ENCODE measurements around the gene TEAD2.

The TEAD2 gene

DNA sequence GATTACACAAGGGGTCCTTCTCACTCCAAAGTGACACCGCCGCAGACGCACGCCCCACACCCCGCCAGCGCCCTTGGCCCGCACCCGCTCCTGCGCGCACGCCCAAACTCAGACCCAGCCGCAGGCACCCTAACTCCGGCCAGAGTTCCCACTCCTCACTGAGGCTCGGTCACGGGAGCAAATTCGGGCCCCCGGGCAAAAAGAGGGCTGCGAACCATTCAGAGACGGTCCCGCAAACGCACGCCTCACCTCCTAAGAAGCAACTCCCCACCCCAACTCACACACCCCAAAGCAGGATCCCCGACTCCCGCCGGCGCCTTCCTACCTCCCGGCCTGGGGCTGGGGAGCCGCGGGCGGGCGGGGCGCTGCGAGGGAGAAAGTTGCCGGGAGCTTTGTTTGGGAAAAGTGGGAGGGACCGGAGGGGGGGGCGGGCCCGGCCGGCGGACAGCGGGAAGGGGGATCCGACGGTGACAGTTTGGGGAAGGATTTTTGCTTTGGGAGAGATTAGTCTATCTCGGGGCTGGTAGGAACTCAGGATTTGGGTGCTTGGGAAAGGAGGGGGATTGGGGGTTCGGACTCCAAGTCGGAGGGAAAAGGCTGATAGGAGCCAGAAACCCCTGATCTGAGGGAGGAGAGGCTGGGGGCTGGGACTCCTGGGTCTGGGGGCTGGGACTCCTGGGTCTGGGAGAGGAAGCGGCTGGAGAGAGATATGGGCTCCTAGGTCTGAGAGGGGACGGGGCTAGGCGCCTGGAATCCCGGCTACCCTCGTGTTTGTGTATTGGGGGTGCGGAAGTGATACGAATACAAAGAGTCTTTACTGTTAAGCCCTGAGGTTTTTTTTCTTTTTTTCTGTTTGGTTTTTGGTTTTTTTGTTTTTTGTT is at the start of gene TEAD2:
Gene TEAD2, minus strand, starts transcription at position 369 of the 881 bp plus-strand sequence. CDS start 2,341 bp downstream, outside the sequence.
- DNase-seq = peak; percentile 20

GRCh38 chr19:49411681-49412326 is 49.6 kb upstream of the TEAD2 start:
- no peak for DNase-seq

GRCh38 chr19:49409441-49410029 is 47.3 kb upstream of the TEAD2 start:
- peak; percentile 47 for DNase-seq

GRCh38 chr19:49408816-49409440 is 46.7 kb upstream of the TEAD2 start:
- no peak for DNase-seq

DNA sequence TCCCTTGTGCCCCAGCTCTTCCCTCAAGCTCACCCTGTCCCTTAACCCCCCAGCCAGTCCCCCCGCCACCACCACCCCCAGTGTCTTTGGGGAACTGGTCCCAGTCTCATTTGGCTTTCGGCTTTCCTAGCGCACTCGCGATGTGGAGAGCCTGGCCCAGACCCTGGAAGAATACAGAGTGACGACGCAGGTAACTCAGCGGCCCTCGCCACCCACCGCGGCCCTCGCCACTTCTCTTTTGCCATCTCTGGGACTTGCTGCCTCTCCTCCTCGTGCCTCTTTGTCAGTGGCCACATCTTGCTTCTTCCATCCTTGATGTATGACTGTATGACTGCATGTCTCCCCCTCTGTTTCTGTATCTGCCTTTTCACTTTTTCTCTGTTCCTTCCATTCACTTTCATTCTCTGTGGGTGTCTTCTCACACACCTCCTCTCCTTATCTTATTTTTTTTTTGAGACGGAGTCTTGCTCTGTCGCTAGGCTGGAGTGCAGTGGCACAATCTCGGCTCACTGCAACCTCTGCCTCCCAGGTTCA is 45.3 kb upstream of the TEAD2 start:
- DNase-seq = no peak

- no peak for DNase-seq
These were observed 44.9 kb upstream of the TEAD2 start for GRCh38 chr19:49407079-49407478.

GRCh38 chr19:49403404-49404187 is 41.4 kb upstream of the TEAD2 start:
- DNase-seq = no peak

GRCh38 chr19:49400029-49400428 is 37.8 kb upstream of the TEAD2 start:
- no peak for DNase-seq

DNA sequence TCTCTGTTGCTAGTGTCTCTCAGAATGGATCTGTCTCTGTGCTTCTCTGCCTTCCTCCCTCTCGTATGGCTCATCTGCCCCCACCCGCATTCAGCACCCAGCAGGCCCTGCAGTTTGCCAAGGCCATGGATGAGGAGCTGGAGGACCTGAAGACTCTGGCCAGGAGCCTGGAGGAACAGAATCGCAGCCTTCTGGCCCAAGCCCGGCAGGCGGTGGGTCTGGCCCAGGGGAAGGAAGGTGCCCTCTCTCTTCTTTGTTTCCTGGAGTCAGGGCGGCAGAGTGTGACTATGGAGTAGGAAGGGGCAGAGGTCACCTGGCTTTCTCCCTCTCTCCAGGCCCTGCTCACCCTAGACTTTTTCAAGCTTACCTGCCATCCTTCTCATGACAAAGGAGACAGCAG is 36.7 kb upstream of the TEAD2 start:
- DNase-seq = no peak

GRCh38 chr19:49398001-49398615 is 35.9 kb upstream of the TEAD2 start:
- no peak for DNase-seq

- no peak for DNase-seq
These were observed 34.7 kb upstream of the TEAD2 start for GRCh38 chr19:49396738-49397505.

- DNase-seq = no peak
These were observed 33.6 kb upstream of the TEAD2 start for GRCh38 chr19:49395581-49396407.

GRCh38 chr19:49393881-49394280 is 31.7 kb upstream of the TEAD2 start:
- no peak for DNase-seq

- DNase-seq = peak; percentile 84
These were observed 29.6 kb upstream of the TEAD2 start for GRCh38 chr19:49391581-49392399.

DNA sequence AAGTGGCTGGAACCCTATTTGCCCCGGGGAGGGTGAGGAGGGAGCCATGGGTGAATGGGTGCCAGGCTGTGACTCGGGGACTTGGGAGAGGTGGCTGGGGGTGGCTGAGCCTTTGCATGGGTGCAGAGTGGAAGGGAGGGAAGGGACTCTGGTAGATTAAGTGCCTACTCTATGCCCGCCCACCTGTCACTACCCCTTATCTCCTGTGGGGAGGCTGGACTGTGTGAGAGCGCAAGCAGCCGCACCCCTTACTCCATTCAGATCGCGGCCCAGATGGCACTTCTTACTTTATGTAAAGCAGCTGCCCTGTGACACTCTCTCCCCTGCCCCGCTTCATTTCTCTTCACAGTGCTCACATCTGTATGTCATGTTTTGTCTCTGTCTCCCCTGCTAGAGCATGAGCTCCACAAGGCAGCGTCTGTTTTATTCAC is 28.7 kb upstream of the TEAD2 start:
- no peak for DNase-seq

DNA sequence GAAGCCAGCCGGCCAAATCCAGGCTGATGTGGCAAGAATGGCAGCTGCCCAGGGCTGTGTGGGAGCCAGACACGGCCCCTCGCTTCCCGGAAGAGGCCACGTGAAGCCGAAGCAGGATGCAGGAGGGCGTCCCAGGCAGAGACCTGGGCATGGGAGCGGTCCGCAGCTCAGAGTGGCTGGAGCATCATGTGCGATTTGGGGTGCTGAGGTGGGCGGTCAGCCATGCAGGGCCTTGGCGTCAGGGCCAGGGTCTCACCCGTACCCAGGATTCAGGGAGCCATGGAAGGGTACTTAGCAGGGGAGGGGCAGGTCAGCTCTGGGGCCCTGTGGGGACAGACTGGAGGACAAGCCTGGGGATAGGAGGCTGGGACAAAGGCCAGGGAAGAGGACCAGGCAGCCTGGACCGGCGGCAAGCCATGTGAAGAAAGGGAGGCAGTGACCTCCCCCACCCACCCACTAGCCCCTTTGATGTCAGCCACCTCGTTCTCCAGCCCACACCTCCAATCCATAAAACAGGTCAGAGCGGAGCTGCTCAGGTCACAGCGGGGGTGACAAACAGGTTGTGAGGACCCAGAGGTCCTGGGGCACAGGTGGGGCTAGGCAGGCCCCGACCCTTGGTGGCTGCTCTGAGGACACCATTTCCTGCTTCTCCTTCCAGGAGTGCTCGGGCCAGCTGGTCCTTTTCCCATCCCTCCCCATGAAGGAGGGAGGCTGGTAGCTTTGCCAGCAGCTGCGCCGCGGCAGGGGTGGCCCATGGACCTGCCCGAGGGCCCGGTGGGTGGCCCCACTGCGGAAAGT is 28.1 kb upstream of the TEAD2 start:
- no peak for DNase-seq

DNA sequence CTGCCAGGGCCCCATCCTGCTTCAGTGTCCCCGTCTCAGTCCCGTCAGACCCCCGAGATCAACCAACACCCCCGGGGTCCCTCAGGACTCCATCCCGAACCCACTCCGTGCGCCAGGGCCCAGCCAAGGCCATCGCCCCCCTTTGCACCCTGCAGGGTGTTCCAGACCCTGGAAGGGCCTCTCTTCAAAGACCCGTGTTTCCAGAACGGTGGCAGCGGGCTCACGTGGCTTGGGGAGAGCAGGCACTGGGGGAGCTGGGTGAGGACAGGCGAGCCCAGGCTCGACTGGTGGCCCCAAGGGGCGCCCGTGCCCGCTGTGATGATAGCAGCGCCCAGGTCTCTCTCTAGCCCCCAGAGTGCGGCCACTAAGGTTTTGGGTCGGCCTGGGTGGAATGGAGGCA is 27.2 kb upstream of the TEAD2 start:
- no peak for DNase-seq

DNA sequence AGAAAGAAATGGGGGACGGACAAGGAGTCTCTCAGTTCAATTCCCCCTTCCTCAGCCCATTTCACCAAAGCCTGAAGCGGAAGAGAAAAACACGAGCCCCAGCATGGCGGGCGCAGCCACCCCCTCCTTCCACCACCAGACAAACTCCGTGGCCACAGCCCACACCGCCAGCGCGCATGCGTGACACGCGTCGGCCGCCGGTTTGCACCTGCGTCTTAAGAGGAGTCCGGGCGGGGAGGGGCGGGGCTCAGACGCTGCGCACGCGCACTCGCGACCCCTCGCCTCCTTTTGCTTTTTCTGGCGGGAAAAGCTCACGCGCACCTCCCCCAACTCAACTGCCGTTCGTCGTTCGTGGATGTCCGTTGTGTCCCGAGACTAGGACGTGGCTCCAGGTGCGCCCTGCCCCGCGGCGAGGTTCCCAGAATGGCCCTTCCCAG is 25.7 kb upstream of the TEAD2 start, which contains the start of gene KASH5:
Gene KASH5, plus strand, starts transcription at position 314 of the 437 bp plus-strand sequence. CDS start 2,635 bp downstream, outside the sequence.
- peak; percentile 92 for DNase-seq
